ENCODE results near the gene HSDL2.
"Not testable (repeated sequence)": the region's sequence is repeated elsewhere in the genome, so short reads cannot be mapped to it uniquely, and the experiment has no call there.

The HSDL2 gene

DNA sequence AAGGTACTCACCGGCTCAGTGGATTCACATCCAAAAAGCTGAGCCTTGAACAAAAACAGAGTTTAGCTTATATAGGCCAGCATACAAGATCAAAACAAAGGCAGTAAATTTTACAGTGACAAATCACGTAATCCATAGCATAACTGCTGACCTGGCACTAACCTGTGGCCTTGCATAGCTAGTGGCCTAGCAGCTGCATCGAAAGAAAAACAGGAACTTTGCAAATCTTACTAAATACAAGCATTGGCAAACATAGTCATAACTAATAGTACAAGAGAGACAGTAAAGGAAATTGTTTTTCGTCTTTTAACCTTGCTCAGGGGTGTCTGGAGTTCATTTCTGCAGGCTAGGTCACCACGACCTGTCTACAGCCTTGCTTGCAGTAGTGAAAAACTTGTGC lies 4.8 kb downstream of the HSDL2 start:
- peak; percentile 61 for DNase-seq
- in situ Hi-C loops (cut with MboI; ENCODE audit: low pct_unique_long_range_greater_than_20kb, low sequenced_read_pairs) = no loop called here

DNA sequence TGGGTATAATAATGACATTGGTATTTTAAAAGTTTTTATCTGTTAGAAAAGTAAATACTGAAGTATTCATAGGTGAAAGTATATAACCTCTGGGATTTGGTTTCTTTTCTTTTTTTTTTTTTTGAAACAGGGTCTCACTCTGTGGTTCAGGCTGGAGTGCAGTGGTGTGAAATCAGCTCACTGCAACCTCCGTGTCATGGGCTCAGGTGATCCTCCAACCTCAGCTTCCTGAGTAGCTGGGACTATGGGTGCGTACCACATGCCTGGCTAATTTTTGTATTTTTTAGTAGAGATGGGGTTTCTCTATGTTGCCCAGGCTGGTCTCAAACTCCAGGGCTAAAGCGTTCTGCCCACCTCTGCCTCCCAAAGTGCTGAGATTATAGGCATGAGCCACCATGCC lies 7.2 kb downstream of the HSDL2 start:
- no peak for DNase-seq
- in situ Hi-C loops (cut with MboI; ENCODE audit: low pct_unique_long_range_greater_than_20kb, low sequenced_read_pairs) = no loop called here

DNA sequence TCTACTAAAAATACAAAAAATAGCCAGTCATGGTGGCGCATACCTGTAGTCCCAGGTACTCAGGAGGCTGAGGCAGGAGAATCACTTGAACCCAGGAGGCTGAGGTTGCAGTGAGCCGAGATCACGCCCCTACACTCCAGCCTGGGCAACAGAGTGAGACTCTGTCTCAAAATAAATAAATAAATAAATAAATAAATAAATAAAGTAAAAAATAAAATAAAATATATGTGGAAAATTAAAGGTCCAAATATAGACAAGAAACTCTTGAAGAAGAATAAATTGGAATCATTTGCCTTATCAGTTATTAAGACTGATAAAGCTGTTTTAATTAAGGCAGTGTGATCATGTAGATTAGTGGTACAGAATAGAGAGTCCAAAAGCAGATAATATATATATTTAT lies 10.0 kb downstream of the HSDL2 start:
- DNase-seq; in situ Hi-C loops (cut with MboI; ENCODE audit: low pct_unique_long_range_greater_than_20kb, low sequenced_read_pairs): not testable (repeated sequence)

DNA sequence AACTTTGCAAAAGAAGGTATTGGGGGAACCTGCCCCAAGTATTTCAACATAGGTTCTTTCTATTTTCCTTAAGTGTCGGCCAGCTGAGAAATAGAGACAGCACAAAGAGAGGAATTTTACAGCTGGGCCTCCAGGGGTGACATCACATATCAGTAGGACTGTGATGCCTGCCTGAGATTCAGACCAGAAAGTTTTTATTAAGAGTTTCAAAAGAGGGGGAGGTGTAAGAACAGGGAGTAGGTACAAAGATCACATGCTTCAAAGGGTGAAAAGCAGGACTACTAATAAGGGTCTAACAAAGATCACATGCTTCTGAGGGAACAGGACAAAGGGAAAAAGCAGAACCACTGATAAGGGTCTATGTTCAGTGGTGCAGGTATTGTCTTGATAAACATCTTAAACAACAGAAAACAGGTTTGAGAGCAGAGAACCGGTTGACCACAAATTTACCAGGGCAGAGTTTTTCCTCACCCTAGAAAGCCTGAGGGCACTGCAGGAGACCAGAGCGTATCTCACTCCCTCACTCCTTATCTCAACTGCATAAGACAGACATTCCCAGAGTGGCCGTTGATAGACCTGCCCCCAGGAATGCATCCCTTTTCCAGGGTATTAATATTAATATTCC lies 12.1 kb downstream of the HSDL2 start:
- in situ Hi-C loops (cut with MboI; ENCODE audit: low pct_unique_long_range_greater_than_20kb, low sequenced_read_pairs) = not testable (repeated sequence)
- DNase-seq = peak; percentile 20

DNA sequence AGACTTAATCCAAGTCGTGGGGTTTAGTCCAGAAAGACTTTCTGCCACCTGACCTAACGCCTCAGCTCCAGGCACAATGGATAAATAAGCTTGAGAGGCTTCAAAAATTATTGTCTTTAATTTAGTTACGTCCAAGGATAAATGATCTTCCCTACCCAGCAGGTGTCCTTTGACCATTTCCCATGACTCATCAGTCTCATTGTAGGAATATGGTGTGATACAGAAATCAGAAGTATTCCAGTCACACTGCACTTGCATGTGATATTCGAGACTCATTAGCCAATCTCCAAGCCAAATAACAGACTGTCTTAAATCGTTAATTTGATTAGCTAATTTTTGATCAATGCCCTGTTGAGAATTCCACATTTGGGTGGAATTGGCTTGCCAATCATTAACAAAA lies 13.2 kb downstream of the HSDL2 start:
- DNase-seq; in situ Hi-C loops (cut with MboI; ENCODE audit: low pct_unique_long_range_greater_than_20kb, low sequenced_read_pairs): not testable (repeated sequence)

DNA sequence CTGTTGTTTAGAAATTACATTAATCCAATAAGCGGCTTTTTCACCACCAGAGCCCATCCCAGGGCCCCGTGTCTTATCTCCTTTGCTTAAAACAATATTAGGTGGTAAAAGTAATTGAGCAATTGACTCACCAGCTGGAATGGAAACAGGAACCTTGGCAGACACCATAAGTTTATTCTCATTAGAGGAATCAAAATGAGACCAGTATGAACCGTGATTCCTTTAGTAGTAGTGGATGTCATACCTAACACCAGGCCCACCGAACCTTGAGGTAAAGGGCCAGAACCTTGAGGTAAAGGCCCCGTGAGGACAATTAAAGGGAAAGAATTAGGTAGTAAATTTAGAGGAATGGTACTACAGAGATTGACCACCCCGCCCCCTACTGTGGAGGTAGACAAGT lies 16.5 kb downstream of the HSDL2 start:
- in situ Hi-C loops (cut with MboI; ENCODE audit: low pct_unique_long_range_greater_than_20kb, low sequenced_read_pairs) = no loop called here
- no peak for DNase-seq

DNA sequence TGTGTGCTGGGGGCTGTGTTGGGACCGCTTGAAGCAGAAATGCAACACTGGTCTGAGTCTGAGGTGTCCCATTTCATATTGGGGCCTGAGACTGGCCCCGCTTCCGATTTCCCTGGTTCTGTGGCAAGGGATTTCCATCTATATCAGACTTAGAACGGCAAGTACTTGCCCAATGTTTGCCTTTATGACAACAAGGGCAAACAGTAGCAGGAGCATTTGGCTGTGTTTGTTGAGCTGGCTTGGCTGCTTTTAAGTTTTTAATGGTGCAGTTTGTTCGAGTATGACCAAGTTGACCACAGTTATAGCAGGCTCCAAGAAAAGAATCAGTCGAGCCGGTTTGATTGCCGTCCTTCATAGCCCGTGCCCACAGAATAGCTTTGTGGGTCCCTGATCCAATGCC lies 17.0 kb downstream of the HSDL2 start:
- in situ Hi-C loops (cut with MboI; ENCODE audit: low pct_unique_long_range_greater_than_20kb, low sequenced_read_pairs) = no loop called here
- DNase-seq = no peak

DNA sequence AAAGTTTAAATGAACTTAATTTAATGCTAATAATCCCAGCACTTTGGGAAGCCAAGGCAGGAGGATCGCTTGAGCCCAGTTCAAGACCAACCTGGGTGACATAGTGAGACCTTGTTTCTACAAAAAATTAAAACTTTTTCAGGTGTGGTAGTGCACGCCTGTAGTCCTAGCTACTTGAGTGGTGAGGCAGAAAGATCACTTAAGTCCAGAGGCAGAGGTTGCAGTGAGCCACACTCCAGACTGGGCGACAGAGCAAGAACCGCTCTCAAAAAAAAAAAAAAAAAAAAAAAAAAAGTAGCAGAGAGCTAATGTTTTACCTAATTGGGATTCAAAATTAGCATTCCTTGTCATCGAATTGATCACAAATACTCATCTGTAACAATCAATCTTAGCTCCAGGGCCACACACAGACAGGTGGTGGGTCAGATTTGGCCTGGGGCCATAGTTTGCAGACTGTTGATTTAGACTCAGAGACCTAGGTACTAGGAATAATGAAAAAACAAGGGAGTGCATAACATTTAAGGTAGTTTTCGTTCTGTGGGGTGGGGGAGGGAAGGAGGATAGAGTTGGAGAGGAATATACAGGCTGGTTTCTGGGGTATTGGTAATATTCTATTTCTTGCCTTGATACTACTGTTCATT lies 21.4 kb downstream of the HSDL2 start:
- in situ Hi-C loops (cut with MboI; ENCODE audit: low pct_unique_long_range_greater_than_20kb, low sequenced_read_pairs) = no loop called here
- no peak for DNase-seq

DNA sequence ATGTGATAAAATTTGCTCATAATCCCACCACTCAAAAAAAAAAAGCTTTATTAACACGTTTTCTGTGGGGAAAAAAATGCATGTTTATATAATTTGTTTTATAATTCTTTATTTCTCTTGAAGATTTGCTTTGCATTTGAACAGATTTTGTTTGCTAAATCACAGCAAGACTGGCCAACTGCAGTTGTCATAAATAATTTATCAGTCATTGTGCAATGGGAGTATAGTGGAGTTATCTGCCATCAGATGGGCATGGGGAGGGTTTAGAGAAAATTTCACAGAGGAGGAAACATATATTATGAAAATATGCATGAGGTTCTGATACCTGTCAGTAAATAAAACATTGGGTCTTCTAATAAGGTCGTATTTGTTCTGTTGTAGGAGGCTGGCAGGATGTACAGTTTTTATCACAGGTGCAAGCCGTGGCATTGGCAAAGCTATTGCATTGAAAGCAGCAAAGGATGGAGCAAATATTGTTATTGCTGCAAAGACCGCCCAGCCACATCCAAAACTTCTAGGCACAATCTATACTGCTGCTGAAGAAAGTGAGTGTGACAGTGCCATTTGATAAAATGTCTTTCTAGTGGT lies 23.8 kb downstream of the HSDL2 start:
- in situ Hi-C loops (cut with MboI; ENCODE audit: low pct_unique_long_range_greater_than_20kb, low sequenced_read_pairs) = no loop called here

DNA sequence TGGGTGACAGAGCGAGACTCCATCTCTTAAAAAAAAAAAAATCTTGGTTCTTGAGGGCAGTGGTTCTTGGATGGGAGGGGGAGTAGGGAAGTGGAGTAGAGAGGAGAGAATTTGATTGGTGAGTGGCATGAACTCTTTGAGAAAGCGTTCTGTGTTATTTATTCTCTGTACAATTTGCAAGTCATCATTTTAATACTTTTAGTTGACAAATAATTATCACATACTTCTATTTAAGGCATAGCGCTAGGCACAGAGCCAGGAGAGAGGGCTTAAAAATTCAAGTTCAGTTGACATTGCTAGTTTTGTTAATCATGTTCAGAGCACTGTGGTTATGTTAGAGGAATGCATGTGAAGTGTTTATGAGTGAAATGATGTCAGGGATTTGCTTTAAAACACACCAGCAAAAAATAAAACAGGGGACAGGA lies 24.6 kb downstream of the HSDL2 start:
- DNase-seq = no peak
- in situ Hi-C loops (cut with MboI; ENCODE audit: low pct_unique_long_range_greater_than_20kb, low sequenced_read_pairs) = no loop called here

More for the DNA sequence above, 23.8 kb downstream of the HSDL2 start:
- no peak for DNase-seq

DNA sequence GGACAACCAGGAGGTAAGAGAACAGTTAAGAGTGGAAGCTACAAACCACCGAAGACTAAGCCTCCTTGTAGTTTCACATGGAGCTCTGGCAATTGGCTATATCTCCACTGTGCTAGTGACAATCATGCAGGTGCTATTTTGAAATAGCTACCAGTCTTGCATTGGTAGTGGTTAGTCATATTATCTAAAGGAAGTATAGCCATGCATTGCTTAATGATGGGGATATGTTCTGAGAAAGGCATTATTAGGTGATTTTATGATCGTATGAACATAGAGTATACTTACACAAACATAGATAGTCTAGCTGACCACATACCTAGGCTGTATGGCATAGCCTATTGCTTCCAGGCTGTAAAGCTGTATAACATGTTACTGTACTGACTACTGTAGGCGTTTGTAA lies 28.4 kb downstream of the HSDL2 start:
- no peak for DNase-seq
- in situ Hi-C loops (cut with MboI; ENCODE audit: low pct_unique_long_range_greater_than_20kb, low sequenced_read_pairs) = no loop called here

DNA sequence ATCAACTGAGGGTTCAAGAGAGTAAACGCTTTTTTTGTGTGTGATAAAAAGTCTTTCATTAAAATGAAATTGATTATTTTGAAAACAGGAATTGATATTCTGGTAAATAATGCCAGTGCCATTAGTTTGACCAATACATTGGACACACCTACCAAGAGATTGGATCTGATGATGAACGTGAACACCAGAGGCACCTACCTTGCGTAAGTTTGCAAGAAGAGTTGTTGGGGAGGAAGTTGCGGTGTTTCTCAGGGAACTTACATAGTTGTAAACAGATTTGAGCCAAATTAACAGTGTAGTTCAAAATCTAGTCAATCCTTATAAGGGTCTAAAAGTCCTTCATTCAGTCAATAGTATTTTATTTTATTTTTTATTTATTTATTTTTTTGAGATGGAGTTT lies 28.9 kb downstream of the HSDL2 start:
- in situ Hi-C loops (cut with MboI; ENCODE audit: low pct_unique_long_range_greater_than_20kb, low sequenced_read_pairs) = no loop called here

DNA sequence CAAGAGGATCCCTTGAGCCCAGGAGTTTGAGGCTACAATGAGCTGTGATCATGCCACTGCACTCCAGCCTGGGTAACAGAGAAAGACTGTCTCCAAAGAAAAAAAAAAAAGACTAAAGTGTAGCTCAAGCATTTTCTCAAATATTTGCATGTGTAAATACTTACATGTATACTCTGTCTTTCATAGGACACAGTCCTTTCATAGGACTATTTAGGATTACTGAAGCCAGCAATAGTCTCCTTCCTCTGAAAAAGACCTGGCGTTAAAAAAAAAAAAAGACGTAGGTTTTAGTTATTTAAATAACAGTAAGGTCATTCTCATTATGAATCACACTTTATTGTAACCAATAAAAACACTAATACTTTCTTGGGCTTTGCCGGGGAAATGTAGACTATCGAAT lies 29.9 kb downstream of the HSDL2 start:
- in situ Hi-C loops (cut with MboI; ENCODE audit: low pct_unique_long_range_greater_than_20kb, low sequenced_read_pairs) = no loop called here
- DNase-seq = no peak

More for the DNA sequence above, 28.9 kb downstream of the HSDL2 start:
- no peak for DNase-seq

DNA sequence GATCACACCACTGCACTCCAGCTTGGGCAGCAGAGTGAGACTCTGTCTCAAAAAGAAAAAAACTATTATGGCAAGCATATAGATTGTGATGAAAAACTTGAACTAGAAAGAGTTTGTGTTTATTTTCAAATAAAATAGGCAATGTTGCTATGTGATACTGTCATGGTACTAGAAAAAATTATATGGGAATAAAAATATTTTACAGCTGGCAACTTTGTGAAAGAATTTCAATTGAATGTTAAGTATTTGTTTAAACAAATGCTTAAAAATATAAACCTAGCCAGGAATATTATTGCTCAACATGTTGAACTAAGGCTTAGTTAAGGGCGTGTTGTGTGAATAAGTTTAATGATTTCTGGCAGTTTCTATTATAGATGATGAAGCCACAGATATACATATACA lies 31.7 kb downstream of the HSDL2 start:
- in situ Hi-C loops (cut with MboI; ENCODE audit: low pct_unique_long_range_greater_than_20kb, low sequenced_read_pairs) = no loop called here
- DNase-seq = no peak

DNA sequence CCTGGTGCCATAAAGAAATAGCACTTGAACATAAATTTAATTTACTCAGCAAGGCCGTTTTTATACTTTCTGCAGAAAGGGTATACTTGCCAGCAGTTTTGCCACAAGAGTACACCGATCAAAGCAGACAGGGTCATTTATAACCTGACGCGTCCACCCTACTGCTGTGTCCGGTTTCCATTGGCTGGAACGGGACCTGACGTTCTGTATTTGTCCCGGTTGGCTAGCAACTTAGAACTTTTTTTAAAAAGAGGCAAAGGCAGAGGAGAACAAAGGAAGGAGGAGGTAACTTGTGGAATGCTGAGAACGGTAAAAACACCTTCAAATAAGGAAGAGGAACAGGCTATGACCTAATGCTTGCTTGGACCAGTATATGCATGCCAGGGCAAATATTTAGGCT lies 33.8 kb downstream of the HSDL2 start:
- in situ Hi-C loops (cut with MboI; ENCODE audit: low pct_unique_long_range_greater_than_20kb, low sequenced_read_pairs); DNase-seq: not testable (repeated sequence)

DNA sequence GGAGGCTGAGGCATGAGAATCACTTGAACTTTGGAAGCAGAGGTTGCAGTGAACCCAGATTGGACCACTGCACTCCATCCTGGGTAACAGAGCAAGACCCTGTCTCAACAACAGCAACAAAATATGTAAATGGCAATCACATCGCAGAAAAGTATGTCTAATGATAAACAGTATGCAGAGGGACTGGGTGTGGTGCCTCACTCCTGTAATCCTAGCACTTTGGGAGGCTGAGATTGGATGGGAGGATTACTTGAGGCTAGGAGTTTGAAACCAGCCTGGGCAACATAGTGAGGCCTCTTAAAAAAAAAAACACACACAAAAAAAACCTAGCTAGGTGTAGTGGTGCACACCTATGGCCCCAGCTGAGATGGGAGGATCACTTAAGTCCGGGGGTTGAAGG lies 40.3 kb downstream of the HSDL2 start:
- in situ Hi-C loops (cut with MboI; ENCODE audit: low pct_unique_long_range_greater_than_20kb, low sequenced_read_pairs) = no loop called here
- no peak for DNase-seq

DNA sequence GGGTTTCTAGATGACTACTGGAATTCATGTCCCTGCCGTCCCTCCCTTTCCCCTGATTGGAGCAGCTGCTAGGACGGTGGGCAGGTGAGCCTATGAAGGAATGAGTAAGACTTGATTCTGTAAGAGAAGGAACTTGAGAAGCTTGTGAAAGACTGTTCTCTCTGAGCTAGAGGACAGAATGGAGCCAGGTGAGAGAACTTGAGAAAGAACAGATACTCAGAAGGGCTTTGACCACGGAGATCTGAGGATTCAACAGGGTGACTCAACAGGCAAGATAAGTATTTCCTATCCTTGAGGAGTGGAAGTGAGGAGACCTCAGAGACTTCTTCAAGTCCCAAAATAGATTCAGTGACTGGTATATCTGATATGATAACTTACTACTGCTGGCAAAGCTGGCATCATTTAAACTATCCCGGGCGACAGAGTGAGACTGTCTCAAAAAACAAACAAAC lies 41.9 kb downstream of the HSDL2 start:
- in situ Hi-C loops (cut with MboI; ENCODE audit: low pct_unique_long_range_greater_than_20kb, low sequenced_read_pairs) = no loop called here
- DNase-seq = no peak

DNA sequence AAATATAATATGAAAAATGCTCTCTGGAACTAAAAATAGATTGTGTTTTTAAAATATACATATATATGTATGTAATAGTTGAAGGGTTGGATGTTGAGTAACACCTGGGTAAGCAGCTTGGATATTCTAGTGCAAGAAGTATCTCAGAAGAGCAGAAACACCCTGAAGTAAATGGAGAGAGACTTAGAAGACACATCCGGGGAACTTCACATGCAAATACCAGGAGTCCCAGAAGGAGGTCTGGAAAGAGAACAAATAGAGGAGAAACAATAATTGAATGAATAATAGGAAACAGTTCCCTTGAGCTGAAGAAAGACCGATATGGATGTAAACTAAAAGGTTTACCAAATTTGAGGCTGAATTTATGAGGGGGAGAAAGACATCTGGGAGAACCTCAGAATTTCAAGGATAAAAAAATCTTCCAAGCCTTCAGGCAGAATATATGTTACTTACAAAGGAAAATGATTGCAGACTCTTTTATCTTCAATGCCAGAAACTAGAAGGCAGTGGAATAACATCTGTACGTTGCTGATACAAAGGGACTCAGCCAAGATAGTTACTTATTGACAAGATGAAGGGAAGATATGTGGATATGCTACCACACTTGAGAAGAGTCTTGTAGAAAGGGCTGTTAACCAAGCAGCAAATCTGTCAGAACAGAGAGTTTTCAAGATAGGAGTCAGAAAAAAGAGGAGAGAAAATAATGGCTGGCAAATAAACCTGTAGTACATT lies 42.7 kb downstream of the HSDL2 start:
- no peak for DNase-seq
- in situ Hi-C loops (cut with MboI; ENCODE audit: low pct_unique_long_range_greater_than_20kb, low sequenced_read_pairs) = no loop called here

DNA sequence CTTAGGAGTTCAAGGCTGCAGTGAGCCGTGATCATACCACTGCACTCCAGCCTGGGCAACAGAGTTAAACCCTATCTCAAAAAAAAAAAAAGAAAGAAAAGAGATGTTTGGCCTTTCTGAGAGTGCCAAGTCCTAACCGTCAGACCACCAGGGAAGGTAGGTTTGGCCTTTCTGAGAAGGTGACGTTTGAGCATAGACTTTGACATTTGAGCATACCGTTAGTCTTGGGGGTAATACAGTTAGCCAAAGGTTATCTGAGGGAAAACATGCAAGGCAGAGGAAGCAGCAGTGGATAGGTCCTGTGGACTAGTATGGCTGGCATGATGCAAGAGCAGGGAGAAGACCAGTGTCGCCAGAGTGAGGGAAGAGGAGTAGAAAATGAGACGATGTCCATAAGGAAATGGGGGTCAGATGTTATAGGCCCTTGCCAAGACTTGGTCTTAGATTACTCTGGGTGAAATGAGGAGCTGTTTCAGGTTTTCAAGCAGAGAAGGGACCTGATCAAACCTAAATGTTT lies 50.2 kb downstream of the HSDL2 start:
- in situ Hi-C loops (cut with MboI; ENCODE audit: low pct_unique_long_range_greater_than_20kb, low sequenced_read_pairs) = no loop called here
- DNase-seq = no peak
